Activated T-cell treated with anti-CD3 and anti-CD28 coated beads for 4 hours (primary cell): ENCODE results near the gene CYB561.
"Not testable (repeated sequence)": the region's sequence is repeated elsewhere in the genome, so short reads cannot be mapped to it uniquely, and the experiment has no call there.

Experiments used
- DNase-seq: peaks from one replicate; pipeline ENCODE4 v3.0.0-alpha.2; 2020

Gene CYB561

DNA sequence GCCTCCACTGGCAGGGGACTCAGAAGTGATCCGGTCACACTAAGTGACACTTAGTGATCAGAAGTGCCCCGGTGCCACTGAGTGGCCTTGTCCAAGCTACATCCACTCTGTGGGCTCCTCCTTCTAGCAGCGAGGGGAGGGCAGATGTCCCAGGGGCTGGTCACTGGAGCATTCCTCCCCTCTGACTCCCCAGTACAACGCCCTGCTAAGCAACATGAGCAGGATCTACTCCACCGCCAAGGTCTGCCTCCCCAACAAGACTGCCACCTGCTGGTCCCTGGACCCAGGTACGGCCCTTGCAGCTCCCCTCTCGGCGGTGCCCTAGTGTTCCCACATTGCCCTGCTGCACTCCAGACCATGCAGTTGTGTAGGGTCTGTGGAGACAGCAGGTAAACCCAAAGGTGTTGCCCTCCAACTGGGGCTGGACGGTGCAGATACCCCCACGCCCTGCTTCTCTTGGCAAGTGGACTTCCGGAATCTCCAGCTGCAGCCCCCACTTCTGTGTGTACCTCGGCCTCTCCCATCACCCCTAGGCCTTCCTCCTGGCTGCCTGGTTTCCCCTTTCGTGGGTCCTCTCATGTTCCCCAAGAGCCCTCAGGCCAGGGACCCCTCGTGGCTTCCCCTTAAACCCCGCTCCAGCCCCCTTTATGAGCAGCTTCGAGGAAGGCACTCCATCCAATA, 32.8 kb upstream of the CYB561 start:
- peak; percentile 65 for DNase-seq

DNA sequence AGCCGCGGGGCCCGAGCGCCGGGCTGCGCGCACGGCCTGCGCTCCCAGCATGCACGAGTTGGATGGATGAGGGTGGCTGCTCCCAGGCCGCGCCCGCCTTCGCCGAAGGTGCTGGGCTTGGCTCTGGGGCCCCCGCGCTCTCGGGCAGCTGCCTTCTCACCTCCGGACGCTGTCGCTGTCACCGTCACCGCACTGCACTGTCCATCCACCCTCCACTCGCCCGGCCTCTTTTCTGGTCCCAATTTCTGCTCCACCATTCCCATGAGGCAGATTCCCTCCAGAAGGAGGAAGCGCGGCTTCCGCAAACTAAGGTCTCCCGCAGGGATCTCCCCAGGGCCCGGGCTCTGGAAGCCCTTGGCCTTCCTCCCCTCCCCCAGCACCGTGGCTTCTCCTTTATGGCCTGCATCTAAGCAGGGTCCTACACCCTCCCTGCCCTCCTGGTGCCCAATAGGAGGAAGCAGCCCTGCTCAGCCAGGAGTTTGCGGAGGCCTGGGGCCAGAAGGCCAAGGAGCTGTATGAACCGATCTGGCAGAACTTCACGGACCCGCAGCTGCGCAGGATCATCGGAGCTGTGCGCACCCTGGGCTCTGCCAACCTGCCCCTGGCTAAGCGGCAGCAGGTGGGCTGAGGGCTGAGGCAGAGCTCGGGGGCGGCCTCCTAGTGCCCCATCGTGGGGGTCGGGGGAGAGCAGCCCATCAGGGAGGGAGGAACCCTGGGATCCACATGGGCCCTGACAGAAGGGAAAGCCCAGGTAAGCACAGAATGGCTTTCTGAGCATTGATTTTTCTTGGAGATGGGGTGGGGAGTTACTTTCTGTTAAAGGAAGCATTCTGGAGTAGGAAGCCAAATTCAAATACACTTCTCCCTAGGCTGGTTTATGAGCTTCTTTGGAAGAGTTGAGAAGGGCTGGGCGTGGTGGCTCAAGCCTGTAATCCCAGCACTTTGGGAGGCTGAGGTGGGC, 31.7 kb upstream of the CYB561 start:
- DNase-seq: no peak

DNA sequence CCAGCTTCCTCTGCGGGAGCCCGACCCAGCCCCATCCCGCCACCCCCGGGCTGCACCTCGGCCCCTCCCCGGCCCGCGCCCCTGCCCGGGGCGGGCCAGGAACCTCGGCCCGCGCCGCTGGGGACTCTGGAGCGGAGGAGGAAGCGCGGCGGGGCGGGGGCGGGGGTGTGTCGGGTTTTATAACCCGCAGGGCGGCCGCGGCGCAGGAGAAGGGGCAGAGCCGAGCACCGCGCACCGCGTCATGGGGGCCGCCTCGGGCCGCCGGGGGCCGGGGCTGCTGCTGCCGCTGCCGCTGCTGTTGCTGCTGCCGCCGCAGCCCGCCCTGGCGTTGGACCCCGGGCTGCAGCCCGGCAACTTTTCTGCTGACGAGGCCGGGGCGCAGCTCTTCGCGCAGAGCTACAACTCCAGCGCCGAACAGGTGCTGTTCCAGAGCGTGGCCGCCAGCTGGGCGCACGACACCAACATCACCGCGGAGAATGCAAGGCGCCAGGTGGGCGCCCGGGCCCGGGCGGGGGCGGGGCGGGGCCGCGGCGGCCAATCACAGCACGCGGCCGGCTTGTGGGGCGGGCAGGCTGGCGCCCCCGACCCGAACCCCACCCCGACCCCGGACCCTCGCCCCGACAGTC, 30.9 kb upstream of the CYB561 start, which contains the start of gene ACE:
ACE (plus strand) TSS at position 208 of the 626 bp plus-strand sequence; CDS start at position 242, 34 bp downstream.
- DNase-seq: no peak

DNA sequence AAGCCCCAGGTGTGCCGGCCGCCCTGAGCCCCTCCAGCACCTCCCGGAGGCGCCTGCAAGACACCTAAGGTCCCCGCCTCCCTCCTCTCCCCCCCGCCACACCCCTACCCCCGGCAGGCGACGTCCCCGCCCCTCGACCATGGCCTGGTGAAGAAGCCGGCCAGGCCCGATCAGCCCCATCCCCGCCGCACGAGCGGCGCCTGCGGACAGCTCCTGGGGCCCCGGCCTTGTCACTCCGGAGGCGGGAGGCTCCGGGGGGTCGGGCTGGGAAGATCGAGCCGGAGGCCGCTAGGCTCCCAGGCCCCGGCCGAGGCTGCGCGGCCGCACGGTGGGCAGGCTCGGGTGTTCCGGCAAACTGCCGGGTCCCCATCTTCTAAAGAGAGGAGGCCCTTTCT, 30.4 kb upstream of the CYB561 start:
- no peak for DNase-seq

DNA sequence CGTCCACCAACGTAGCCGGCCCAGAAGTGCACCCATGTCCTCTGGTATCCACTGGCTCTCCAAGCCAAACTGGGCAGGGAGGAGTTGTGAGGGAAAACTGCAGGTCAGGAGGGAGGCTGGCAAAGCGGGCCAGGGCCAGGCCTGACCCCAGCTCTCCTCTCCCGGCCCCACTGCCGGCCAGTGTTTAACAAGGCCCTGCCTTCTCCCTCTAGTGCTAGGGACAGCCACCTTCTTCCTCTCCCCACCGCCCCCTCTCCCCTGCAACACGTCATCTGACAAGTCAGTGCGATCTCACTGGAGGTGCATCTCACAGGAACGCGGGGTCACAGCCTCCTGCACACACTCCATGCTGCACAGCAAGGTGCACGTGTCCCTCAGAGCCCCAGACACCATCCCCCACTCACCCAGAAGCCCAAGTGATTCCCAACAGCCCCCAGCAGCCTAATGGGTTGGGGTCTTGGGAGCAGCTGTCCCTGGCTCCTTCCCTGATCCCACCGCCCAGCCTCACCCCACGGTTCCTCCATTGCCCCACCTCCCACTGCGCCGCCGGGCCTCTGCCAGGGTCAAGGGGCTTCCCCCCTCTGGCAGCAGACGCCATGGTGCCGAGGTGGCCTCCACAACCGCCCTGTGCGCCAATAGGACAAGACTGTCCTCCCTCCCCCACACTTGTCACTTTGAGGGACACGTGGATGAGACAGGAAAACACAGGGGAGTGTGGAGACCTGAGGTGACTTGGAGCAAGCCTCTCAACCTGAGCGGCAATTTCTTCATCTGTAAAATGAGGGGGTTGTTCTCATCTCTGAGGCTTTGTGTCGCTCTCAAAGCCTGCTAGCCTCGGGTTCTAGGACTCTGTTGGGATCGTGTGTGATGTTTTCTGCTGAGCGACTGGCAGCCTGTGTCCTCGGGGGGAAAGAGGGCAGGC, 29.6 kb upstream of the CYB561 start:
- DNase-seq: no peak

DNA sequence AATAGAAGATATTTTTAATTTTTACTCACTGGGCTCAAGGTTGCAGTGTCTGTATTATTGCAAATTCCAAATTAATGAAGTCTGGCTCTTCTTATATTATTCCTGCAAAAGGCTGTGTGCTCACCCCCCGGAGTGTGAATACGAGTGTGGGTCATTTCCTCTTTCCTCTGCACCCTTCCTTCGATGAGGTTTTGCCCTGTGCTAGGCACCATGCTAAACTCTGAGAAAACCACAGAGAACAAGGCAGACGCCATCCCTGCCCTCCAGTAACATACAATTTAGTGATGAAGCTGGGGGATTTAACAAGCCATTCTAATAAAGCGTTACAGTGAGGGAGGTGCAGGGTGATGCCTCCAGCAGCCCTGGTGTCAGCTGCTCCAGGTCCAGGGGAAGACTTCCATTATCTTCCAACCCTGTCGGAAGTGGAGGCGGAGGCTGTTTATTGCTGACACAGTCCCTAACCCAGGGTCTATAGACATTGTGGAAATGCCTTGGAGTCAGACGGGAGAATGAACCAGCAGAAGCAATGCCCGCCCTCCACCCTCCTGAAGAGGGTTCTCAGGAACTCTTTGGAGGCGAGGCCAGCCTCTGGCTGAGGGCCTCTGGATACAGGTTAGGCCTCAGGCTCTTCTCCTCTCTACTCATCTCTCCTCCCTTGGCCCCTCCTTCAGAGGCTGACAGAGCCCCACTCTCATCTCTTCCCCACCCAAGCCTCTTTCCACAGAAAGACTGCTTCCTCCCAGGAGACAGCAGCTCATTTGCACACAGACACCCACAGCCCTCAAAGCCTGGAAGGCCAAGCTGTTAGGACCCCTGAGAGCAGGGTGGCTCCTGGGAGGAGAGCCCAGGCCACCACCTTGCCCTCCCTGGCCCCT, 28.7 kb upstream of the CYB561 start:
- DNase-seq: no peak

DNA sequence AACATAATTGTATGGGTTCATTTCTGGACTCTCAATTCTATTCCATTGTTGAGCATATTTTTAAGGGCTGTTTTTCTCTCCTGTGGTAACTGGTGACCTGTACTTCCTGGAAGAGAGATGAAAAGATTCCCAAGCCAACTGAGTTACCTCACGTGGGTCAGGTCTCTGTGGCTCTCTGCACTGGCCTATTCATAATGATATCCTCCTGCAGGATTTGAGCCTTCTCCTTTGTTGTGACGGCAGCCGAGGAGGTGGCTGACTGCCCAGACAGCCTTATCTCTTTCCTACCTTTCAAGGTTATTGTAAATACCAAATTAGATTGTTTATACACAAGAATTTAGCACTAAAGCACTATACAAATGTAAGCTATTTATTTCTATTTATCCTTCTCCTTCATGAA, 28.1 kb upstream of the CYB561 start:
- no peak for DNase-seq

DNA sequence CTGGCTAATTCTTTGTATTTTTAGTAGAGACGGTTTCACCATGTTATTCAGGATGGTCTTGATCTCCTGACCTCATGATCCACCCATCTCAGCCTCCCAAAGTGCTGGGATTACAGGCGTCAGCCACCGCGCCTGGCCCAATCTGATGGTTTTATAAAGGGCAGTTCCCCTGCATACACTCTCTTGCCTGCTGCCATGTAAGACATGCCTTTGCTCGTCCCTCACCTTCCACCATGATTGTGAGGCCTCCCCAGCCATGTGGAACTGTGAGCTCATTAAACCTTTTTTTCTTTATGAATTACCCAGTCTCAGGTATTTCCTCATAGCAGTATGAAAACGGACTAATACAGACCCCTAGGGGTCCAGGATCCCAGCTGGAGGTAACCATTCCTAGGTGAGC, 22.0 kb upstream of the CYB561 start:
- not testable (repeated sequence) for DNase-seq

DNA sequence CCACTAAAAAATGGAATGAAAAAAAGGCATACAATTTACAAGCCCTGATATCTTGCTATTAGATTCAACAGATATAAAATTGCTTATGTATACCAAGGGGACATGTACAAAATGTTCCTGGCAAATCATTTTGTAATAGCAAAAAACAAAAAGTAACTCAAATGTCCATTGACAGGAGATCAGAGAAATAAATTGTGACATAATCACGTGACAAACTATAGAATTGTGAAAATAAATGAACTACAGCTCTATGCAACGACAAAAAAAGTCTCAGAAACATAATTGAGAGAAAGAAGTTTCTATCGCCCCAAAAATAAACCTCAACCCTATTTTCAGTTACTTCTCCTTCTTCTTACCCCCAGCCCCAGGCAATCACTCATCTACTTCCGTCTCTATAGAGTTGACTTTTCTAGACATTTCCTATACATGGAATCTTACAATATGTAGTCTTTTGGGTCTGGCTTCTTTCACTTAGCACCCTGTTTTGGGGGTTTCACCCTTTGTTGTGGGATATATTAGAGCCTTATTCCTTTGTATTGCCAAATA, 18.7 kb upstream of the CYB561 start:
- DNase-seq: no peak

DNA sequence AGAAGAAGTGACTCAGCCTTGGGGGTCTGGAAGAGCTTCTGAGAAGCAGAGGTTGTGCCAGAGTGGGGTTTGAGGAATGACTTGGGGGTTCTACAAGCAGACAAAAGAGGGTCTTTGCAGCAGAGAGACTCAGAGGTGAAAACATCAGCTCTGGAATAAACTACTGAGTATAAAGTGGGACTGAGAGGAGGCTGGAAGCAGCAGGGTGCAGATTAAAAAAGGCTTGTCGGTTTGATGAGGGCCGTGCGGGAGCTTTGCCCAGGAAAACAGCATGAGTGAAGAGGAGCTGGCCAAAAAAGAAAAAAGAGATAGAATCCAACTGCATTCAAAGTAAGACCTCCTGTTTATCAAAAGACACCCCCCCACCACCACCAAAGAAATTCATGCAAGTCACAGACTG, 17.7 kb upstream of the CYB561 start:
- DNase-seq: no peak

DNA sequence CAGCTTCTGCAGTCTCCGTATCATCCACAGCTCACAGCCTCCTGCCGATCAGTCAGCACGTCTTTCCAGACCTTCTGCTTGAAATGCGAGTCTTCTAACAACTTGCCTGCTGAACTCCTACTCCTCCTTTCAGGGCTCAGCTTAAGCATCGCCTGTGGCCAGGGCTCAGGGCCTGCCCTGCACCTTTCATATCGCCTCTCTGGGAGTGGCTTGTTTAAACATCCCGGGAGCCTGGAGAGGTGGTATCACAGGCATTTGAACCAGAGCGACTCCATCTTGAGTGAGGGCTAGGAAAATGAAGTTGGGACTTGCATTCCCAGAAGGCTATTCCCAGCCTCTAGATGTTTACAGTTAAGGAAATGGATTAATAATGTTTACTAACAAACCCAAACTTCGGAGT, 13.9 kb upstream of the CYB561 start:
- no peak for DNase-seq

DNA sequence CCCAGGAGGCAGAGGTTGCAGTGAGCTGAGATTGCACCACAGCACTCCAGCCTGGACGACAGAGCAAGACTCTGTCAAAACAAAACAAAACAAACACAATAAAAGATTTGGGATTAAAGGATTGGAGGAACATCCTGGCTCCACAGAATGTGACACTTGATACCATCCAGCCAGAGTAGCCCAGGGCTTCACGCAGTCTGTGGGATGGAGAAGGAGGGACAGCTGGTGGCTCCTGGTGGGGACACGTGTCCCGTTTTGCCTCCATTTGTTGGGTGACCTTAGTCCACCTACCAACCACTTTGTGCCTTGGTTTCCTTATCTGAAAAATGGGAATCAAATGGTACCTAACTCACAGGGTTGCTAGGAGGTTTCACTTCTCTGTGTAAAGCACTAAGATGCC, 12.4 kb upstream of the CYB561 start:
- no peak for DNase-seq

DNA sequence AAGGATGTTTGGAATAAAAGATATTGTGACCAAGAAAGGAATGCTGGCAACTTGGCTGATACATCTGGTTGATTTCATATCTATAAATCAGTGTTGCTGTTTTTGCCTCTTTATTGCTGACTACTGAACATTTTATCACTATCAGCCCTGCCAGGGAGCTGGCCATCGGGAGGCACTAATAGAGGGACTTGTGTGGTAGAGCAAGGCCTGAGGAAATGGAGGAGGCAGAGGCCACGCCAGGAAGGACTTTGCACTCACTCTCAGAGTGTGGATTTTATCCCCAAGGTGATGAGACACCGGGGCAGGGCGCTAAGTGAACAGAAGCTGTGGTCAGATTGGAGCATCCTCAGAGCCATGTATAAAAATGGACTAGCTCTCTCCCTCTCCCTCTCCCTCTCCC, 9.3 kb upstream of the CYB561 start:
- no peak for DNase-seq

DNA sequence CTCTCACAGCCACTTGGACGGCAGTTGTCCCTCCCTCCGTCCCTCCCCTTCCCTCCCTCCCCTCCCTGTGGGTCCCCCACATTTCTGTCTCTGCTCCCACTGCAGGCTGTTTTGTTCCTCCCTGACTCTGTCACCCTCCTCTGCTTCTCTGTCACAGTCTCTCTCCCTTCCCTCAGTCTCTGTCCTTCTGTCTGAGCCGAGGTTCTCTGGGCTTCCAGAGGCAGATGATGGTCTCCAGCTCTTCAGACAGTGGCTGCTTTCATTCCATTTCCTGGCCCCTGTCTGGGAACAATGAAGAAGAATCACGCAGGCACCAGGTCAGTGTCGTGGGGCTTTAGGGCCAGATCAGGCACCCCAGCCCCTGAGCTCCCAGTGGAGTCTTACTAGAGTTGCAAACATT, 8.8 kb upstream of the CYB561 start:
- no peak for DNase-seq

DNA sequence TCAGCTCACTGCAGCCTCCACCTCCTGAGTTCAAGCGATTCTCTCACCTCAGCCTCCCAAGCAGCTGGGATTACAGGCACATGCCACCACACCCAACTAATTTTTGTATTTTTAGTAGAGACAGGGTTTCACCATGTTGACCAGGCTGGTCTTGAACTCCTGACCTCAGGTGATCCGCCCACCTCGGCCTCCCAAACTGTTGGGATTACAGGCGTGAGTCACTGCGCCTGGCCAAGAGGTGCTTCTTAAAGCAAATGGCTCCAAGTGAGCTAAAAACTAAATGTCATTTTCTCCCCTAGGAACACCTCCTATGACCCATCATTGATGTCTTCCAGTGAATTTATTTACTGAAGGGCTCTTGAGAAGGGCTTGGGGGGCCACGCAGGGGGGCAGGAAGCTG, 8.3 kb upstream of the CYB561 start:
- DNase-seq: not testable (repeated sequence)

DNA sequence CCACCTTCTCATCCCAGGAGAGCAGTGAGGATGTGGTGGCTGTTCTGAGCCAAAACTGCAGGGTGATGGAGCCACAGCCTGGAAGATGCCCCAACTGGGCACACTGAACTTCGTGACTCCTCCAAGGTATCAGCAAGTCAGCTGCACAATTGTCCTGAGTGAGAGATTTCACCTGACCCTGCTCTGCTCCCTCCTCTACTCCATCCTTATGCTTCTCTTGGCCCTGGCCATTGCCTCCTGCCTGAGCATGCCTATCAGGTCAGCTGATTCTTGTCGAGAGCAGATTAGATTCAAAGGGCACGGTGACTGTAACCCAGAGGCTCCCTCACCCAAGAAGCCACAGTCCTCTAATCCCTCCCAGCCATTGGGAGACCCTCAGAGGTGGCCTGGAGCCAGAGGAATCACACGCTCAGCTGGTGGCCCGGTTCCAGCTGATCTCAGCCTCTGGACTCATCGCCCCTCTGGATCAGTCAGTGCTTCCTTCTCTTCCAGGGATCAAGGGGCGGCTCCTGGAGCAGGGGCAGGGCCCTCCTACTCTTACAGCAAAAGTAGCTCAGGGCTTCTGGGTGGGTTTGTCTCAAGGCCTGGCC, 7.0 kb upstream of the CYB561 start:
- DNase-seq: no peak

DNA sequence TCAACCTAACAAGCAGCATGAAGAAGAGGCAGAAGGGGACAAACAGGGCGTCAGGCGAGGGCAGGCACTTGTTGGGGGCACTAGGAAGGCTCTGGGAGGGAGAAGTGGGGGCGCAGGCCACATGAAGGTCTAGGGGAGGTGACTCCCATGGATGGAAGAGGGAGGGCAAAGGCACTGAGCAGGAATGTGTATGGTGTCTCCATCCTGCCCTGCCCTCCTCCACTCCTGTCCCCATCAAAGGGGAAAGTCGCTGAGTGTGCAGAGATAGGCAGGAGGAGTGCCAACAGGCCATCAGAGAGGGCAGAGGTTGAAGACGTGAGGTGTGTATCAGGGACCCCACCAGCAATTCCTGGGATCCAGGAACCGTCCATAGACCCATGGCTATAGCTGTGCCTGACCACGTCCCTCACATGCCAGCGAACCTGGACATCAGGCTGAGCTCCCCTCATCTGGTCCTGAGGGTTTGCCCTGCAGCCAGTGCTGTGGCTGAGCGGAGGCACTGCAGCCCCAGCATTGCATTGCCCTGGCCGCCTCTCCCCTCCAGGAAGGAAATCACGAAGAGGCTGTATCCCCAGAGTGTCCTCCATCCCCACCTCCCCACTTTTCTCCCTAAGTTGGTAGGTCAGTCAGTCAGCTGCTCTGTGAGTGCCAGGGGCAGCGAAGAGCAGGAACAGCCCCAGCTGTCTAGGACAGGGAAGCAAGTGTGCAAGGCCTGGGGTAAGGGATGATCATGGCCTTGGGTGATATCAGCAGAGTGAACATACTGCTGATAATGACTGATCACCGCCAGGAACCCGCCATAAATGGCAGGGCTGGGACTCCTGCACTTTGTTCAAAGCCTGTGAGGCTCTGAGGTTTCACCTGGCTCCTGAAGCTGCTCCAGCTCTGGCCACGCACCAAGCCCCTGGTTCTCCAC, 6.2 kb upstream of the CYB561 start:
- no peak for DNase-seq

DNA sequence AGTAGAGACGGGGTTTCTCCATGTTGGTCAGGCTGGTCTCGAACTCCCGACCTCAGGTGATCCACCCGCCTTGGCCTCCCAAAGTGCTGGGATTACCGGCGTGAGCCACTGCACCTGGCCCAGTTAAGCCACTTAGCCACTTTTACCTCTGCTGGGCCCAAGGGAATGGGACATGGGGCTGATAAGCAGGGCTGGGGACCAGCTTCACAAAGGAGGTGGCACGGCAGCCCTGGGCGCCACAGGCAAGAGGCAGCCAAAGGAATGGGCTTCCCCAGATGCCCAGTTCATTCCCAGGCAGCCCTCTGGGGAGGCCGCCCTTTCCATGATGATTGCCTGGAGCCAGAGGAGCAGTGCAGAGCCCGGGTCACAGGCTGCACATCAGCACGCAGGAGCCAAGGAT, 5.0 kb upstream of the CYB561 start:
- DNase-seq: no peak

DNA sequence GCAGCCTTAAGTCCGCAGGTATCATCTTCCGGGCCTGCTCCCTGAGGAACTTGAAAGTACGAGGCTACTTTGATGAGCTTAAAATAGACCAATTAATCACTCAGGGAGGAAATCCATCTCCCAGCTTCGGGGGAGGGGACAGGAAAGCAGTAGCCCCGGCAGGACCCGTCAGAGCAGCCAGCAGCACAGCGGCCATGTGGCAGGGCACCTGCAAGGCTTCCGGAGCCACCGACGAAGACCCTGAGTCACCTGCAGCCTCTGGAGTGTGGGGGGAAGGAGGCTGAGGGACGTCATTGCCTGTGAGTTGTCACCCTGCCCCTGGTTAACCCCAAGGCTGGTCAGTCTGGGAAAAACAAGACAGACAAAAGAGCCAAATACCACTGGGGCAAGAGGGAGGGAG, 4.4 kb upstream of the CYB561 start:
- no peak for DNase-seq

DNA sequence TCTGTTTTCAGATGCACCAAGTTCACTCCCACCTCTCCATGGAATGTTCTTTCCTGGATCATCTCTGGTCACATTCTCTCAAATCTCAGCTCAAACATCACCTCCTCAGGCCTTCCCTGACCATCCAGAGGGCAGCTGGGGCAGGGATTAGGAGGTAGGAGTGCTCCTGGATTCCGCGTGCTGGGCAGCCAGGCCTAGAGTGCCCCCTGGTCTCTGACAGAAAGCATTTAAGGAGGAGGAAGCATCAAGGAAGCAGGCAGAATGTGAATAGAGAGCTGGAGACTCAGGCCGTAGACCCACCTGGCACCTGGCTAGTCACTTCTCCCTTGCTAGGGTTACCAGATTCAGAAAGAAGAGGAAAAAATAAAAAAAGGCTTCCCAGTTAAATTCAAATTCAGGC, 2.5 kb upstream of the CYB561 start:
- DNase-seq: no peak
